Liver (tissue), 9 donors: ENCODE results near the gene PCED1B. TPM values are rescaled to one million over a fixed set of nuclear protein-coding genes. Genes with fewer than 3 reads are reported as not detected.
"Not testable (repeated sequence)": the region's sequence is repeated elsewhere in the genome, so short reads cannot be mapped to it uniquely, and the experiment has no call there.

ENCODE experiments used
- DNase-seq: peaks from one replicate; pipeline ENCODE4 v3.0.0-alpha.2; 2017; ENCODE audit warnings: low spot score
- H3K27ac ChIP-seq, 2 donors: one replicate each; pipeline ENCODE4 v1.7.0; 2013; ENCODE audit warnings: inconsistent platforms in 2 of 2, low read length in 2 of 2, control low read depth in 1 of 2, low read depth in 1 of 2, mild to moderate bottlenecking in 1 of 2
- H3K27me3 ChIP-seq, 4 donors: one replicate each; pipeline versions ENCODE4 v1.6.1 to v1.7.0; 2013; ENCODE audit warnings: low read length in 3 of 4, inconsistent platforms in 1 of 4, mild to moderate bottlenecking in 1 of 4, moderate library complexity in 1 of 4; ENCODE audit not compliant: control insufficient read depth in 4 of 4, insufficient read depth in 4 of 4
- H3K36me3 ChIP-seq, 4 donors: one replicate each; pipeline versions ENCODE4 v1.6.1 to v1.7.0; 2013; ENCODE audit warnings: low read length in 3 of 4, mild to moderate bottlenecking in 3 of 4, low read depth in 1 of 4, moderate library complexity in 1 of 4; ENCODE audit not compliant: control insufficient read depth in 4 of 4, insufficient read depth in 3 of 4
- H3K4me1 ChIP-seq, 4 donors: one replicate each; pipeline versions ENCODE4 v1.6.1 to v1.7.0; 2013; ENCODE audit warnings: low read length in 3 of 4, mild to moderate bottlenecking in 3 of 4, moderate library complexity in 1 of 4; ENCODE audit not compliant: control insufficient read depth in 4 of 4, insufficient read depth in 4 of 4
- H3K4me3 ChIP-seq, 3 donors: one replicate each; pipeline versions ENCODE4 v1.6.1 to v1.7.0; 2013; ENCODE audit warnings: low read length in 3 of 3, control low read depth in 1 of 3, low read depth in 1 of 3, mild to moderate bottlenecking in 1 of 3
- H3K9ac ChIP-seq, 2 donors: one replicate each; pipeline ENCODE4 v1.7.0; 2013; ENCODE audit warnings: low read length in 2 of 2, mild to moderate bottlenecking in 2 of 2, moderate library complexity in 2 of 2, control low read depth in 1 of 2, low read depth in 1 of 2
- H3K9me3 ChIP-seq, 4 donors: one replicate each; pipeline versions ENCODE4 v1.6.1 to v1.7.0; 2013; ENCODE audit warnings: low read length in 3 of 4; ENCODE audit not compliant: control insufficient read depth in 4 of 4
- ATF3 ChIP-seq: IDR thresholded peaks from 2 replicates; pipeline ENCODE4 v1.6.1; 2016; ENCODE audit warnings: antibody characterized with exemption
- EGR1 ChIP-seq, 2 donors: IDR thresholded peaks; 2 replicates each; pipeline ENCODE4 v1.6.1; 2016 to 2018; ENCODE audit warnings: antibody characterized with exemption in 2 of 2, low read depth in 2 of 2
- FOXA1 ChIP-seq: IDR thresholded peaks from 2 replicates; pipeline ENCODE4 v1.6.1; 2016; ENCODE audit warnings: antibody characterized with exemption
- FOXA2 ChIP-seq: IDR thresholded peaks from 2 replicates; pipeline ENCODE4 v1.6.1; 2016; ENCODE audit warnings: antibody characterized with exemption
- GABPA ChIP-seq, 2 donors: IDR thresholded peaks in 1 of 2; conservative IDR thresholded peaks in 1 of 2; 2 replicates each; pipeline ENCODE4 v1.6.1; 2016; ENCODE audit warnings: antibody characterized with exemption in 2 of 2, mild to moderate bottlenecking in 1 of 2, moderate library complexity in 1 of 2
- HNF4A ChIP-seq, 2 donors: conservative IDR thresholded peaks; 2 replicates each; pipeline ENCODE4 v1.6.1; 2016; ENCODE audit warnings: antibody characterized with exemption in 2 of 2, mild to moderate bottlenecking in 2 of 2
- HNF4G ChIP-seq: IDR thresholded peaks from 2 replicates; pipeline ENCODE4 v1.6.1; 2016; ENCODE audit warnings: antibody characterized with exemption
- JUND ChIP-seq, 2 donors: IDR thresholded peaks; 2 replicates each; pipeline ENCODE4 v1.6.1; 2016; ENCODE audit warnings: antibody characterized with exemption in 2 of 2
- NR2F2 ChIP-seq: IDR thresholded peaks from 2 replicates; pipeline ENCODE4 v1.6.1; 2016; ENCODE audit warnings: antibody characterized with exemption
- RAD21 ChIP-seq, 2 donors: IDR thresholded peaks; 2 replicates each; pipeline ENCODE4 v1.6.1; 2016; ENCODE audit warnings: antibody characterized with exemption in 2 of 2, mild to moderate bottlenecking in 2 of 2
- RXRA ChIP-seq, 2 donors: IDR thresholded peaks; 2 replicates each; pipeline ENCODE4 v1.6.1; 2017 to 2018; ENCODE audit warnings: antibody characterized with exemption in 2 of 2, mild to moderate bottlenecking in 1 of 2
- SP1 ChIP-seq: IDR thresholded peaks from 2 replicates; pipeline ENCODE4 v1.6.1; 2018; ENCODE audit warnings: antibody characterized with exemption, mild to moderate bottlenecking
- TAF1 ChIP-seq: conservative IDR thresholded peaks from 2 replicates; pipeline ENCODE4 v1.6.1; 2016; ENCODE audit warnings: antibody characterized with exemption, mild to moderate bottlenecking
- YY1 ChIP-seq: IDR thresholded peaks from 2 replicates; pipeline ENCODE4 v1.6.1; 2016; ENCODE audit warnings: antibody characterized with exemption, mild to moderate bottlenecking
- ZBTB33 ChIP-seq: IDR thresholded peaks from 2 replicates; pipeline ENCODE4 v1.6.1; 2016; ENCODE audit warnings: antibody characterized with exemption
- WGBS: extraction: QIAGEN DNeasy Blood & Tissue Kit; methylation state at CpG from one replicate; pipeline ENCODE4 v1.1.7; 2013; 5-methylcytosine and 5-hydroxymethylcytosine counted together
- polyA plus RNA-seq, 2 donors: library from polyadenylated mRNA; stranded (reverse) in 1 of 2; unstranded in 1 of 2; fragments of 200-250 nt in 1 of 2; fragments of >200 nt in 1 of 2; fragmentation: Nextera tagmentation in 1 of 2; extraction: Ambion mirVana in 1 of 2; gene quantifications; one replicate each; pipeline versions ENCODE4 v1.2.1 to v1.2.3, GENCODE V29; 2013 to 2015
- total RNA-seq, 2 donors: library from RNA; depleted of rRNA; stranded (reverse); fragments of >200 nt; gene quantifications; one replicate each; pipeline ENCODE4 v1.2.3, GENCODE V29; 2014
- TF ChIP-seq, protein P1 (sequence below): fragments of 150-350 bp; IDR thresholded peaks from 2 replicates; pipeline ENCODE4 v1.5.1; 2017; ENCODE audit warnings: improper control_type of control experiment, low read depth, low read length; ENCODE audit not compliant: missing input control
- TF ChIP-seq, protein P2 (sequence below): IDR thresholded peaks from 2 replicates; pipeline ENCODE4 v1.6.1; 2016; ENCODE audit warnings: antibody characterized with exemption
- donor health status: healthy.
- donor health status: healthy.
- donor health status: healthy.
- donor health status: healthy.
- donor health status: healthy.

Gene PCED1B
- total and polyA plus RNA-seq, 4 donors = 0.51 to 1.8 (median 1.1) TPM

DNA sequence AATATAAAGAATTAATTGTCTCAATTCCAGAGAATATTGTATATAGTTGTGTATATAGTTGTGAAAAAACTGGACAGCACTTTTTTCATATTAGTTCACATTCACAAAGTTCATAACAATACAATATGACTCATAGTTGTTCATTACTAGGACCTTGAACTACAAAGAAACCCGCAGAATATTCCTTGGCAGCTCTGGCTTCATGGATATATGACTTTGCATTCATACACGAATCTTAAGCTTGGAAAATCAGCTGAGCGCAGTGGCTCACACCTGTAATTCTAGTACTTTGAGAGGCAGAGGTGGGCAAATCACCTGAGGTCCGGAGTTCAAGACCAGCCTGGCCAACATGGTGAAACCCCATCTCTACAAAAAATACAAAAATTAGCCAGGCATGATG is 38.1 kb upstream of the PCED1B start:
- Histone ChIP-seq H3K9me3 (no peaks in the 10 kb centered on the region), H3K4me1 (peaks cover 0 to 4% (median 1%) of the 10 kb centered on the region in 4 donors), H3K9ac (no peak overlapping the region), H3K27me3 (no peaks in the 10 kb centered on the region), H3K36me3 (no peaks in the 10 kb centered on the region), H3K4me3 (no peak overlapping the region), H3K27ac (no peak overlapping the region)
- no peak for TF ChIP-seq RXRA (IDR thresholded peaks at IDR 0.05)
- TF ChIP-seq SP1 = no peak
- TF ChIP-seq, protein P1, sequence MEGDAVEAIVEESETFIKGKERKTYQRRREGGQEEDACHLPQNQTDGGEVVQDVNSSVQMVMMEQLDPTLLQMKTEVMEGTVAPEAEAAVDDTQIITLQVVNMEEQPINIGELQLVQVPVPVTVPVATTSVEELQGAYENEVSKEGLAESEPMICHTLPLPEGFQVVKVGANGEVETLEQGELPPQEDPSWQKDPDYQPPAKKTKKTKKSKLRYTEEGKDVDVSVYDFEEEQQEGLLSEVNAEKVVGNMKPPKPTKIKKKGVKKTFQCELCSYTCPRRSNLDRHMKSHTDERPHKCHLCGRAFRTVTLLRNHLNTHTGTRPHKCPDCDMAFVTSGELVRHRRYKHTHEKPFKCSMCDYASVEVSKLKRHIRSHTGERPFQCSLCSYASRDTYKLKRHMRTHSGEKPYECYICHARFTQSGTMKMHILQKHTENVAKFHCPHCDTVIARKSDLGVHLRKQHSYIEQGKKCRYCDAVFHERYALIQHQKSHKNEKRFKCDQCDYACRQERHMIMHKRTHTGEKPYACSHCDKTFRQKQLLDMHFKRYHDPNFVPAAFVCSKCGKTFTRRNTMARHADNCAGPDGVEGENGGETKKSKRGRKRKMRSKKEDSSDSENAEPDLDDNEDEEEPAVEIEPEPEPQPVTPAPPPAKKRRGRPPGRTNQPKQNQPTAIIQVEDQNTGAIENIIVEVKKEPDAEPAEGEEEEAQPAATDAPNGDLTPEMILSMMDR = no peak
- TF ChIP-seq EGR1 (IDR thresholded peaks at IDR 0.05; ENCODE audit: low read depth in 2 of 2) = no peak
- no peak for TF ChIP-seq HNF4G
- no peak for TF ChIP-seq ZBTB33
- no peak for TF ChIP-seq ATF3
- TF ChIP-seq, protein P2, sequence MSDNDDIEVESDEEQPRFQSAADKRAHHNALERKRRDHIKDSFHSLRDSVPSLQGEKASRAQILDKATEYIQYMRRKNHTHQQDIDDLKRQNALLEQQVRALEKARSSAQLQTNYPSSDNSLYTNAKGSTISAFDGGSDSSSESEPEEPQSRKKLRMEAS = no peak
- no peak for TF ChIP-seq RAD21 (IDR thresholded peaks at IDR 0.05)
- no peak for TF ChIP-seq HNF4A (conservative IDR thresholded peaks at IDR 0.05)
- TF ChIP-seq FOXA1 = no peak
- TF ChIP-seq JUND (IDR thresholded peaks at IDR 0.05) = no peak
- no peak for TF ChIP-seq NR2F2
- TF ChIP-seq YY1 = no peak
- no peak for TF ChIP-seq TAF1
- 92% methylated on average over 4 of the region's 4 CpGs for WGBS
- DNase-seq = no peak

GRCh38 chr12:47048541-47048940 is 30.9 kb upstream of the PCED1B start:
- no peaks in the 10 kb centered on the region for H3K4me1 ChIP-seq
- DNase-seq = no peak
- no peak overlapping the region for H3K27ac ChIP-seq
- H3K9ac ChIP-seq = no peak overlapping the region
- H3K4me3 ChIP-seq = no peak overlapping the region
- peaks cover 2 to 8% (median 6%) of the 10 kb centered on the region in 4 donors for H3K9me3 ChIP-seq
- no peaks in the 10 kb centered on the region for H3K36me3 ChIP-seq
- TF ChIP-seq NR2F2 (no peak), ZBTB33 (no peak), FOXA2 (no peak), RXRA (IDR thresholded peaks at IDR 0.05) (no peak), SP1 (no peak), ATF3 (no peak), GABPA (IDR thresholded peaks at IDR 0.05 in 1 of 2, conservative IDR thresholded peaks at IDR 0.05 in 1 of 2) (no peak), FOXA1 (no peak), RAD21 (IDR thresholded peaks at IDR 0.05) (no peak)
- TF ChIP-seq, protein P2 = no peak
- H3K27me3 ChIP-seq = no peaks in the 10 kb centered on the region

- not testable (repeated sequence) for H3K4me1 ChIP-seq, H3K9me3 ChIP-seq, H3K9ac ChIP-seq, H3K36me3 ChIP-seq, DNase-seq, H3K27ac ChIP-seq, H3K4me3 ChIP-seq, H3K27me3 ChIP-seq
- WGBS = 83% methylated on average over 3 of the region's 3 CpGs
Observed at GRCh38 chr12:47051291-47051690, 28.1 kb upstream of the PCED1B start.
